ENCODE measurements around the gene COP1. TPM values are rescaled to one million over a fixed set of nuclear protein-coding genes. Genes with fewer than 3 reads are reported as not detected.

The COP1 gene
- total and polyA plus RNA-seq, 12 donors, result 17.9 to 55.2 (median 23.6) TPM

DNA sequence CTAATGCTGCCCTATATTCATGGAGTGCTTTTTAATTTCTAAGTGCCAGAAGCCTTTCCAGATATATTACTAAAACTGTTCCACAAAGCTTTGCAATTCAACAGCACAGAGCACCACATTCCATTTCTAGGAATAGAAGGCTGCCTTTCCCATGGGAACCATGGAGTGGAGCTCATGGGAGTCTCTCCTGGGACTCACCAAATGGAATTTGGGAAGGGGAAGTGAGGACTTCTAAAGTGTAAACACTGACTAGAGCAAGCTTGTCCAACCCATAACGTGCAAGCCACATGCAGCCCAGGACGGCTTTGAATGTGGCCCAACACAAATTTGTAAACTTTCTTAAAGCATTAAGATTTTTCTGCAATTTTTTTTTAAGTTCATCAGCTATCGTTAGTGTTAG lies 273.3 kb downstream of the COP1 start:
- H3K36me3 ChIP-seq, result peaks cover 0 to 10% (median 0%) of the 10 kb centered on the region in 9 donors
- H3K9me3 ChIP-seq, result peaks cover 0 to 14% (median 7%) of the 10 kb centered on the region in 11 donors
- H3K27me3 ChIP-seq, result no peaks in the 10 kb centered on the region
- H3K4me1 ChIP-seq, result no peaks in the 10 kb centered on the region
- intact Hi-C loops (cut with DNase I), result no loop called here
- WGBS, 2 donors, result 76 to 77% methylated on average over 3 of the region's 3 CpGs
- DNase-seq (peak in 1 of 2 donors; percentile 38), ATAC-seq (peak in 6 of 8 donors; percentile 46 to 83 (median 61))
- no peak overlapping the region for H3K4me3 ChIP-seq
- no peak overlapping the region for H3K27ac ChIP-seq
- TF ChIP-seq, protein P1, sequence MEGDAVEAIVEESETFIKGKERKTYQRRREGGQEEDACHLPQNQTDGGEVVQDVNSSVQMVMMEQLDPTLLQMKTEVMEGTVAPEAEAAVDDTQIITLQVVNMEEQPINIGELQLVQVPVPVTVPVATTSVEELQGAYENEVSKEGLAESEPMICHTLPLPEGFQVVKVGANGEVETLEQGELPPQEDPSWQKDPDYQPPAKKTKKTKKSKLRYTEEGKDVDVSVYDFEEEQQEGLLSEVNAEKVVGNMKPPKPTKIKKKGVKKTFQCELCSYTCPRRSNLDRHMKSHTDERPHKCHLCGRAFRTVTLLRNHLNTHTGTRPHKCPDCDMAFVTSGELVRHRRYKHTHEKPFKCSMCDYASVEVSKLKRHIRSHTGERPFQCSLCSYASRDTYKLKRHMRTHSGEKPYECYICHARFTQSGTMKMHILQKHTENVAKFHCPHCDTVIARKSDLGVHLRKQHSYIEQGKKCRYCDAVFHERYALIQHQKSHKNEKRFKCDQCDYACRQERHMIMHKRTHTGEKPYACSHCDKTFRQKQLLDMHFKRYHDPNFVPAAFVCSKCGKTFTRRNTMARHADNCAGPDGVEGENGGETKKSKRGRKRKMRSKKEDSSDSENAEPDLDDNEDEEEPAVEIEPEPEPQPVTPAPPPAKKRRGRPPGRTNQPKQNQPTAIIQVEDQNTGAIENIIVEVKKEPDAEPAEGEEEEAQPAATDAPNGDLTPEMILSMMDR (IDR thresholded peaks at IDR 0.05), result no peak

DNA sequence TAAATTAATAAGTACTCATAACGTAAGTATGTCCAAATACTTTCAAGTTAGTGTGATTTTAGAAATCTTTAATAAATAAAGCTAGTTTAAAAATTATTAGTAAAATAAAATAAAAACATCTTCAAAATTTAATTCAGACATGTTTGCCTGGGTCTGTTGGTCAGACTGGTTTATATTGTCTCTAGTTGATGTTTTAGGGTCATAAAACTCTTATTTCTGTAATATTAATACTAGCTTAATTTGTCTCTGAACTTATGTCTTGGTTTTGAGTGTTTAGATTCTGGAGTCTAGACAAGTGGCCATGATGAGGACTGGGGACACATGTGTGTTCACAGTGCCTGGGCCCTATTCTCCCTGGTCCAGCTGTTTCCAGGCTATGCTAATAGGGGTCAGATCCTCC lies 279.1 kb downstream of the COP1 start:
- Histone ChIP-seq H3K4me1 (no peaks in the 10 kb centered on the region), H3K4me3 (no peak overlapping the region), H3K27me3 (no peaks in the 10 kb centered on the region), H3K27ac (no peak overlapping the region), H3K36me3 (peaks cover 0 to 15% (median 0%) of the 10 kb centered on the region in 9 donors), H3K9me3 (peaks cover 0 to 33% (median 16%) of the 10 kb centered on the region in 11 donors)
- TF ChIP-seq, protein P1 (IDR thresholded peaks at IDR 0.05), result no peak
- ATAC-seq, result no peak
- DNase-seq, result no peak
- intact Hi-C loops (cut with DNase I), result no loop called here
- WGBS, 2 donors, result 100% methylated on average over 1 of the region's 1 CpG

DNA sequence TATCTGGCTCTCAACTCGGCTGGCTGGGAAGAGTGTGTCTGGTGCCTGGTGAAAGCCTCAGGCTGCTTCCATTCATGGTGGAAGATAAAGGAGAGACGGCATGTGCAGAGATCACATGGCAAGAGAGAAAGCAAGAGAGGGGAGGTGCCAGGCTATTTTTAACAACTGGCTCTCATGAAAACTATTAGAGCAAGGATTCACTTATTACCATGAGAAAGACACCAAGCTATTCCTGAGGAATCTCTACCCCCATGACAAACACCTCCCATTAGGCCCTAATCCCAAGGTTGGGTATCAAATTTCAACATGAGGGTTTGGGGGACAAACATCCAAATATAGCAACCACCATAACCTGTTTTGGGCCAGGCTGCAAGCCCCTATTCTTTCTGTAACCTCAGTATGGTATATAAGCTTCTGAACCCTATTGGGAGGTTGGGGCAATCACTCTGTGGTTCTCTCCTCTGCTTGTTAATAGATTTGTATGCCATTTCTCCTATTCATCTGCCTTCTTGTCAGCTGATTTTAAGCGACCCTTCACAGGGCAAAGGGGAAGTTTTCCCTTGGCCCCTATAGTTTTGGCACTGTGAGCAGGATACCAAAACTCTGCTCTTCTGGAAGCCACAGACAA lies 284.7 kb downstream of the COP1 start:
- TF ChIP-seq, protein P1 (IDR thresholded peaks at IDR 0.05), result no peak
- WGBS, 2 donors, result 39 to 57% methylated on average over 3 of the region's 3 CpGs
- ATAC-seq (no peak), DNase-seq (no peak)
- peaks cover 0 to 8% (median 0%) of the 10 kb centered on the region in 9 donors for H3K36me3 ChIP-seq
- H3K27me3 ChIP-seq, result no peaks in the 10 kb centered on the region
- H3K9me3 ChIP-seq, result peaks cover 0 to 7% (median 2%) of the 10 kb centered on the region in 11 donors
- H3K4me3 ChIP-seq, result no peak overlapping the region
- intact Hi-C loops (cut with DNase I), result no loop called here
- no peak overlapping the region for H3K27ac ChIP-seq
- H3K4me1 ChIP-seq, result peaks cover 0 to 3% (median 0%) of the 10 kb centered on the region in 9 donors

DNA sequence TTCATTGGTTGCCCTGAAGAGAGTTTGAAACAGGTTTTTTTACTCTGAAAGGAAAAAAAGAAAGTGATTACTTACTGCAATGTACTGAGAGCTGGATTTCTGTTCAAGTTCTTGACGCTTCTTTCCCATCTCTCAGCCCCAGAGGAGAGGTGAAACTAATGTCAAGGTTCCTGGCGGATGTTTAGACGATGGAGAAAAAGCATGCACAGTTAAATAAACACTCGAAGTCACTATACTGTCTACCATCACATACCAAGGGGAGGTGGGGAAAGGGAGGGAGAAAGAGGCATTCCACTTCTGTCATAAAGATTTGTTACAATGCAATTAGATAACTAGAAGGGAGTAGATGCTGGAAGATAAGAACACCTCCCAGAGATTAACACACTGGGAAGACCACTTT lies 286.7 kb downstream of the COP1 start:
- peaks cover 0 to 3% (median 0%) of the 10 kb centered on the region in 9 donors for H3K4me1 ChIP-seq
- TF ChIP-seq, protein P1 (IDR thresholded peaks at IDR 0.05), result no peak
- H3K4me3 ChIP-seq, result no peak overlapping the region
- DNase-seq (no peak), ATAC-seq (no peak)
- no peak overlapping the region for H3K27ac ChIP-seq
- peaks cover 0 to 4% (median 0%) of the 10 kb centered on the region in 9 donors for H3K36me3 ChIP-seq
- no peaks in the 10 kb centered on the region for H3K27me3 ChIP-seq
- intact Hi-C loops (cut with DNase I), result no loop called here
- WGBS, 2 donors, result 67 to 75% methylated on average over 4 of the region's 4 CpGs
- no peaks in the 10 kb centered on the region for H3K9me3 ChIP-seq

All from heart right ventricle (tissue), 16 donors.